ENCODE data around the gene SLC8A1.

Gene SLC8A1

DNA sequence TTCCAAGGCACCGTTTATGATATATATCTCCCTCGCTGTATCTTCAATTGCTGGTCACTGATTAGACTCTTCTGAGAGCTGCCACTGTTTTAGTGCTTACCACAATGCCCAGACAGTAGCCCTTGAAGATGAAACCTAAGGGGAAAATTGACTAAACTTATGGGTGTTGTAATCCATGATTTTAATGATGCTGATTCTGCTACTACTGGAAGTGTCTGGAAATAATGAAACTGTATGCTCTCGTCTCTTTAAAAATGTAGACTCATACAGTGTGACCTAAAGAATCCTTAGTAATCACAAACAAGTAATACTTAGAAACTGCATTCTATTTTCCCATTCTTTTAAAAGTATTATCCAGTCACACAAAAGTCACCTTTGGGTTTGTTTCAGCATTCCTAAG is 5.5 kb upstream of the SLC8A1 start:
- peak overlapping the region; percentile 8 for H3K27ac ChIP-seq (ENCODE audit: low read length)
- no peak overlapping the region for H3K4me3 ChIP-seq (ENCODE audit: low read depth in 1 of 2, low read length in 2 of 2)
- H3K36me3 ChIP-seq (ENCODE audit: control insufficient read depth in 1 of 2, insufficient read depth in 2 of 2, low read length in 2 of 2), result no peaks in the 10 kb centered on the region
- H3K9me3 ChIP-seq (ENCODE audit: control insufficient read depth in 1 of 2, low read length in 2 of 2), result no peaks in the 10 kb centered on the region
- no peaks in the 10 kb centered on the region for H3K27me3 ChIP-seq (ENCODE audit: low read depth, low read length)
- no peaks in the 10 kb centered on the region for H3K4me1 ChIP-seq (ENCODE audit: control insufficient read depth in 1 of 2, insufficient read depth in 2 of 2, low read length in 2 of 2)

DNA sequence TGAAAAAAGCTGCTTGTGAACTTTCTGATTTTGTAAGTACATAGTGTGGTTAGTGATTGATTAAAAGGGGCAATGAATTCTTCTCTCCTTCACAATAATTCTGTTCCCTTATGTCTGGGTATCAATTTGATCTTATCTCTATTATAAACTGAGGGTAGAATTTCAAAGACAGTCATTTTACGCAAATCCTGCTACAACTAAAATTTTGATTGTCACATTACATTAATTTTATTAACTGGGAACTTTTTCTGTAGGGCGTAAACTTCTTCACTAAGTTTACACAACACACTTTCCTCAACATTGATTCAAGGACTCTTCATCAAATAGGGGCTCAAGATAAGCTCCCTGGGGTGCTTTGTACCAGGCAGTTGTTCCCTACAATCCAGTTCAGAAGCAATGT is 5.0 kb upstream of the SLC8A1 start:
- H3K27me3 ChIP-seq (ENCODE audit: low read depth, low read length), result no peaks in the 10 kb centered on the region
- H3K4me3 ChIP-seq (ENCODE audit: low read depth in 1 of 2, low read length in 2 of 2), result no peak overlapping the region
- no peaks in the 10 kb centered on the region for H3K9me3 ChIP-seq (ENCODE audit: control insufficient read depth in 1 of 2, low read length in 2 of 2)
- no peaks in the 10 kb centered on the region for H3K4me1 ChIP-seq (ENCODE audit: control insufficient read depth in 1 of 2, insufficient read depth in 2 of 2, low read length in 2 of 2)
- H3K27ac ChIP-seq (ENCODE audit: low read length), result no peak overlapping the region
- no peaks in the 10 kb centered on the region for H3K36me3 ChIP-seq (ENCODE audit: control insufficient read depth in 1 of 2, insufficient read depth in 2 of 2, low read length in 2 of 2)

DNA sequence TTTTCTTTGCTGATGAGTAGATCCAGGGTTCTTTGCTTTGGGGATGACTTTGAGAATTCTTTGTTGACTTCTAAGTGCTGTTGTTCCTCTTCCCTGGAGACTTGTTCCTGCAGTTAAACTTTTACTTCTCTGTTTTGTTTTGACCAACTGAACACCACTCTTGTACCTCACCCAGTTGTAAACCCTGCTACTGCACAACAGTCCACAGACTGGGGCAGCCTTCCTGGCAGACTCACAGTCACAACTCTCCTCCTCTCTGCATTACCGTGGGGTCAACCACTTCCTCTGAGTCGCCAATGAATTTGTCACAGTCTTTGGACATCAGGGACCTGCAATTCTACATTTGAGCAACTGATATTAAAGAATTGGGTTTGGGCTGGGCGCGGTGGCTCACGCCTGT is 3.8 kb upstream of the SLC8A1 start:
- no peaks in the 10 kb centered on the region for H3K4me1 ChIP-seq (ENCODE audit: control insufficient read depth in 1 of 2, insufficient read depth in 2 of 2, low read length in 2 of 2)
- H3K4me3 ChIP-seq (ENCODE audit: low read depth in 1 of 2, low read length in 2 of 2), result no peak overlapping the region
- no peaks in the 10 kb centered on the region for H3K36me3 ChIP-seq (ENCODE audit: control insufficient read depth in 1 of 2, insufficient read depth in 2 of 2, low read length in 2 of 2)
- H3K27me3 ChIP-seq (ENCODE audit: low read depth, low read length), result no peaks in the 10 kb centered on the region
- H3K9me3 ChIP-seq (ENCODE audit: control insufficient read depth in 1 of 2, low read length in 2 of 2), result no peaks in the 10 kb centered on the region
- no peak overlapping the region for H3K27ac ChIP-seq (ENCODE audit: low read length)

DNA sequence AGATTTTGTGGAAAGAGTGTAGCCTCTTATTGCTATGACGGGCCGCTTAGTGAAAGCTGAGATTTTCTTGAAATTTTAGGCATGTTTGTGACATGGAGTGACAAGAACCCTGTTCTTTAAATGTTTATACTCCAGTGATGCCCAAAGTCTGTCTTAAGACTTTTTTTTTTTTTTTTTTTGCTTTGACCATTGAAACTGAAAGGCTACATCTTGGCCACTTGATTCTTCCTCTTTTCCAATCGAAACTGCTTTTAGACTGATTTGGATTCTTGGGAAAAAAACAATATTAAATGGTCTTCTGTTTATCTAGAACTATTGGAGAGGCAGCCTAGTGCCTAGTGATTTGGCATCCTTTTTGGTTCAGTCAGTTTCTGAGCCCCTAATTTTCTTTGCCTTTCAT is 2.4 kb upstream of the SLC8A1 start:
- H3K4me1 ChIP-seq (ENCODE audit: control insufficient read depth in 1 of 2, insufficient read depth in 2 of 2, low read length in 2 of 2), result peaks cover 2 to 4% of the 10 kb centered on the region in 2 donors
- no peak overlapping the region for H3K4me3 ChIP-seq (ENCODE audit: low read depth in 1 of 2, low read length in 2 of 2)
- no peaks in the 10 kb centered on the region for H3K36me3 ChIP-seq (ENCODE audit: control insufficient read depth in 1 of 2, insufficient read depth in 2 of 2, low read length in 2 of 2)
- H3K27ac ChIP-seq (ENCODE audit: low read length), result no peak overlapping the region
- H3K9me3 ChIP-seq (ENCODE audit: control insufficient read depth in 1 of 2, low read length in 2 of 2), result no peaks in the 10 kb centered on the region
- H3K27me3 ChIP-seq (ENCODE audit: low read depth, low read length), result no peaks in the 10 kb centered on the region

DNA sequence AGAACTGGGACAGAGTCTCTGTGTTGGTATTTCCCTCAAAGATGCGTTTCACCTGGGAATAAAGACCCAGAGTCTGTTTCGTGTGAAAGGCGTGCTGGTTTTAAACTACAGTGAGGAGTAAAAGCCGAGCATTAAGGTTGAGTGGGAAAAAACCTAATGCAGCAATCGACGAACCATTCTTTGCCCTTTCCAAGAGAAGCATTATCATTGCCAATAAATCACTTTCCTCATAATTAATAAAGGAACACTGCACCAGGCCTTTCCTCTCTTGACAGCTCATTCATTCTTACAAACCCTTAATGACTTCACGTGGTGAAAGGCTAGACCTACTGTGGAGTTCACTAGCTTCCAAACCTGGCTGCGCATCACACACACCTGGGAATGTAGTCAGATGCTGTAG is 896 bp upstream of the SLC8A1 start:
- H3K4me1 ChIP-seq (ENCODE audit: control insufficient read depth in 1 of 2, insufficient read depth in 2 of 2, low read length in 2 of 2), result peaks cover 4 to 8% of the 10 kb centered on the region in 2 donors
- H3K4me3 ChIP-seq (ENCODE audit: low read depth in 1 of 2, low read length in 2 of 2), result peak overlapping the region; percentile 66 to 83
- no peaks in the 10 kb centered on the region for H3K27me3 ChIP-seq (ENCODE audit: low read depth, low read length)
- H3K27ac ChIP-seq (ENCODE audit: low read length), result peak overlapping the region; percentile 53
- no peaks in the 10 kb centered on the region for H3K9me3 ChIP-seq (ENCODE audit: control insufficient read depth in 1 of 2, low read length in 2 of 2)
- no peaks in the 10 kb centered on the region for H3K36me3 ChIP-seq (ENCODE audit: control insufficient read depth in 1 of 2, insufficient read depth in 2 of 2, low read length in 2 of 2)

DNA sequence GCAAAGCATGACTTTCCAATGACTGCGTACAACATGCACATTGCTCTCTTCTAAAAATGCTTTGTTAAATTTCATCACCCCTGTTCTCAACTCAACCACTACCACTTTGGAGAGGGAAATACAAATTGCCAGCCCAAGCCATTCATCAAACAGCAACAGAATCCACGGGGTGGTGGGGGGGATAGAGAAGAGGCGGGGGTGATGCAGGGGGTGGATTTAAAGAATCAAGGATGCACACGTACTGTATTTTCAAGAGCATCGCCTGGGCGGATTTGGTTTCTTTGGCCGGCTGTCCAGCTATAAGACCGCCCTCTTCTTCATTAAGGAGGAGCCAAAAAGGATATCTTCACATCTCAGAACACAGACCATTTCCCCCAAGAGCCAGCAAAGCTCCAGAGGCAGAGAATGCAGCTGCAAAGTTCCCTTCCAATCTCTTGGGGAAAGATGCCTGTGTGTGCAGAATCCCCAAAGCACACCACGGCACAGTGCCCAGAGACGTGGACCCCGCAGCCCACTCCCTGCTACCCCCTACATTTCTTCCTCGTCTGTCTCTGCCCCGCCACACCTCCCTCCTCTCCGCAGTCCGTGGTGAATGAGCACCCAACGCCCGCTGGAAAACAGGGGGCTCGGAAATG is 977 bp downstream of the SLC8A1 start:
- H3K27ac ChIP-seq (ENCODE audit: low read length), result peak overlapping the region; percentile 85
- no peaks in the 10 kb centered on the region for H3K9me3 ChIP-seq (ENCODE audit: control insufficient read depth in 1 of 2, low read length in 2 of 2)
- peak overlapping the region; percentile 77 to 83 for H3K4me3 ChIP-seq (ENCODE audit: low read depth in 1 of 2, low read length in 2 of 2)
- peaks cover 4 to 8% of the 10 kb centered on the region in 2 donors for H3K4me1 ChIP-seq (ENCODE audit: control insufficient read depth in 1 of 2, insufficient read depth in 2 of 2, low read length in 2 of 2)
- H3K27me3 ChIP-seq (ENCODE audit: low read depth, low read length), result no peaks in the 10 kb centered on the region
- H3K36me3 ChIP-seq (ENCODE audit: control insufficient read depth in 1 of 2, insufficient read depth in 2 of 2, low read length in 2 of 2), result peaks cover 0 to 4% of the 10 kb centered on the region in 2 donors

DNA sequence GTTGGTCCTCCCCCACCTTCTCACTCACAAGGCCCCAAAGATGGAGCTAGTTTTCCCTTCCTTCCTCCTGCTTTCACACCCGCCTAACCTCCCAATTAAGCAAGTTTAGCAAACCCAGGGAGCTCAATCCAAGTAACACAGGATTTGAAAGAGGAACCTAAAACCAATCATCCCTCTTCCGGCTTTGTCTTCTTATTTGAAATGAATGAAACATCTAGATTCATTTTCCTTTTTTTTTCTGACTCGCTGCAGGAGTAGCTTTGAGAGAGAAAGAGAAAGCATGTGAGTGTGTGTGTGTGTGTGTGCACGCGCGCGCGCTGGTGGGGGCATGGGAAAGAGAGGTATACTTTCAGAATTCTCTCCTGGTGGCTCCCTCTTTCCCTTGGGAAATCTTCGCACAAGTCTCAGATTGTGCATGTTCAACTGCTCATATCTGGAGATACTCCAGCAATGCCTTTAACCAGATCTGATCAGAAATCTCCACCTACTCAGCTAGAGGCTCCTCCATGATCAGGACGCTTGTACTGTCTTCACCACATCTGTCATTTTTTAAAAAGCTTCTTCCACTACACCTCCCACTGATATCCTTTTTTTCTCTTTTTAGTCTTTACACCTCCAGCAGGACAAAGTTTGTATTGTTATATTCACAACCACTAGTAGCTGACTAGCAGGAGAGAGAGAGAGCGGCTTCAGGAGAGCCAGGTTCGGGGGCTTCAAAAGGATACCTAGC is 1.7 kb downstream of the SLC8A1 start:
- peak overlapping the region; percentile 85 for H3K27ac ChIP-seq (ENCODE audit: low read length)
- peaks cover 4 to 8% of the 10 kb centered on the region in 2 donors for H3K4me1 ChIP-seq (ENCODE audit: control insufficient read depth in 1 of 2, insufficient read depth in 2 of 2, low read length in 2 of 2)
- peak overlapping the region; percentile 77 to 83 for H3K4me3 ChIP-seq (ENCODE audit: low read depth in 1 of 2, low read length in 2 of 2)

DNA sequence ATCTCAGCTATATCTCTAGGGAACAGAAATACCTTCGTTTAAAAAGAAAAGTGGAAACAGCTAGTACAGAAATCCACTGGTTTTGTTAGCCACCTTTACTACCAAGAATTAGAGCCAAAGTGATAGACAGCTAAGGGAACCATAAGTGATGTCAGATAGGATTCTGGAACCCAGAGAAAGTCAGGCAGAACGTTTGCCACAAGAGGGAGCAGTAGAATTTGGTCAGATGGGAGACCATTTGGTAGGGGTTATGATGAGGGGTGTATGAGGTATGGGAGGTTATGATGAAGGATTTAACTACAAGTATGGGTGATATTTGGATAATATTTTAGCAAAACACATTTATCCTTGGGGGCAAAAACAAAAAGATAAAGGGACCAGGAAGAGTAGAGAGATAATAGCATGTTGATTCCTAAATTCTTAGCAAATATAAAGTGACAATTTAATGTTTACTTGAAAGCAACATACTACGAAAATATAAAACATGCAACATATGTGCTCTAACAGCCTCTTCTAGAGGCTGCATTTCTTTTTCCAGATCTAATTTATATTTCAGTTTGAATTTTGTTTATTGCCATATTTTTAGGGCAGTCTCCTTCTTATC is 3.3 kb downstream of the SLC8A1 start:
- no peaks in the 10 kb centered on the region for H3K27me3 ChIP-seq (ENCODE audit: low read depth, low read length)
- no peaks in the 10 kb centered on the region for H3K9me3 ChIP-seq (ENCODE audit: control insufficient read depth in 1 of 2, low read length in 2 of 2)
- no peak overlapping the region for H3K27ac ChIP-seq (ENCODE audit: low read length)
- H3K4me3 ChIP-seq (ENCODE audit: low read depth in 1 of 2, low read length in 2 of 2), result no peak overlapping the region
- peaks cover 0 to 4% of the 10 kb centered on the region in 2 donors for H3K36me3 ChIP-seq (ENCODE audit: control insufficient read depth in 1 of 2, insufficient read depth in 2 of 2, low read length in 2 of 2)
- H3K4me1 ChIP-seq (ENCODE audit: control insufficient read depth in 1 of 2, insufficient read depth in 2 of 2, low read length in 2 of 2), result peaks cover 4 to 8% of the 10 kb centered on the region in 2 donors

More for the DNA sequence above, 1.7 kb downstream of the SLC8A1 start:
- Histone ChIP-seq H3K9me3 (ENCODE audit: control insufficient read depth in 1 of 2, low read length in 2 of 2) (no peaks in the 10 kb centered on the region), H3K36me3 (ENCODE audit: control insufficient read depth in 1 of 2, insufficient read depth in 2 of 2, low read length in 2 of 2) (peaks cover 0 to 4% of the 10 kb centered on the region in 2 donors), H3K27me3 (ENCODE audit: low read depth, low read length) (no peaks in the 10 kb centered on the region)

DNA sequence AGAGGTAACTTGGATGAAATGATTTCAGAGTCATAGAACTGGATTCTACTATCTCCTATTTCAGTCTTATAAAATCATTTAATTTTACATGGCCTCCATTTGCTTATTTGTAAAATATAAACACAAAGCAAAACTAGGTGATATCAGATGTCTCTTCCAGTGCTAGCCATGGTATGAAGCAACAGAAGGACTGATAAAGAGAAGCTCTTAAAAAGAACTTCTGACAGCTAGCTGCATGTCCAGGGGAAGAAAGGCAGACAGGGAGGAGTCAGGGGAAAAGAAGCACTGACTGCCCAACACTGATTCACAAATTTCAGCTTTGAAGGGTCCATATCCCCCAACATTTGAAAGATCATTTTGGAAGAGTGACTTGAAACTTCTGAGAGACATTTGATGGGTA is 6.4 kb downstream of the SLC8A1 start:
- H3K27ac ChIP-seq (ENCODE audit: low read length), result no peak overlapping the region
- peaks cover 0 to 4% of the 10 kb centered on the region in 2 donors for H3K36me3 ChIP-seq (ENCODE audit: control insufficient read depth in 1 of 2, insufficient read depth in 2 of 2, low read length in 2 of 2)
- no peak overlapping the region for H3K4me3 ChIP-seq (ENCODE audit: low read depth in 1 of 2, low read length in 2 of 2)
- H3K4me1 ChIP-seq (ENCODE audit: control insufficient read depth in 1 of 2, insufficient read depth in 2 of 2, low read length in 2 of 2), result peaks cover 4 to 8% of the 10 kb centered on the region in 2 donors
- H3K27me3 ChIP-seq (ENCODE audit: low read depth, low read length), result no peaks in the 10 kb centered on the region
- H3K9me3 ChIP-seq (ENCODE audit: control insufficient read depth in 1 of 2, low read length in 2 of 2), result no peaks in the 10 kb centered on the region

DNA sequence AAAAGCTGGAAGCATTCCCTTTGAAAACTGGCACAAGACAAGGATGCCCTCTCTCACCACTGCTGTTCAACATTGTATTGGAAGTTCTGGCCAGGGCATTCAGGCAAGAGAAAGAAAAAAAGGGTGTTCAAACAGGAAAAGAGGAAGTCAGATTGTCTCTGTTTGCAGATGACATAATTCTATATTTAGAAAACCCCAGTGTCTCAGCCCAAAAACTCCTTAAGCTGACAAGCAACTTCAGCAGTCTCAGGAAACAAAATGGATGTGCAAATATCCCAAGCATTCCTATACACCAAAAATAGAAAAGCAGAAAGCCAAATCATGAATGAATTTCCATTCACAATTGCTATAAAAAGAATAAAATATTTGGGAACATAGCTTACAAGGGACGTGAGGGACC is 11.1 kb downstream of the SLC8A1 start:
- H3K4me3 ChIP-seq (ENCODE audit: low read depth in 1 of 2, low read length in 2 of 2), result no peak overlapping the region
- H3K9me3 ChIP-seq (ENCODE audit: control insufficient read depth in 1 of 2, low read length in 2 of 2), result no peaks in the 10 kb centered on the region
- no peaks in the 10 kb centered on the region for H3K36me3 ChIP-seq (ENCODE audit: control insufficient read depth in 1 of 2, insufficient read depth in 2 of 2, low read length in 2 of 2)
- H3K27ac ChIP-seq (ENCODE audit: low read length), result no peak overlapping the region
- peaks cover 0 to 20% of the 10 kb centered on the region in 2 donors for H3K4me1 ChIP-seq (ENCODE audit: control insufficient read depth in 1 of 2, insufficient read depth in 2 of 2, low read length in 2 of 2)
- no peaks in the 10 kb centered on the region for H3K27me3 ChIP-seq (ENCODE audit: low read depth, low read length)

DNA sequence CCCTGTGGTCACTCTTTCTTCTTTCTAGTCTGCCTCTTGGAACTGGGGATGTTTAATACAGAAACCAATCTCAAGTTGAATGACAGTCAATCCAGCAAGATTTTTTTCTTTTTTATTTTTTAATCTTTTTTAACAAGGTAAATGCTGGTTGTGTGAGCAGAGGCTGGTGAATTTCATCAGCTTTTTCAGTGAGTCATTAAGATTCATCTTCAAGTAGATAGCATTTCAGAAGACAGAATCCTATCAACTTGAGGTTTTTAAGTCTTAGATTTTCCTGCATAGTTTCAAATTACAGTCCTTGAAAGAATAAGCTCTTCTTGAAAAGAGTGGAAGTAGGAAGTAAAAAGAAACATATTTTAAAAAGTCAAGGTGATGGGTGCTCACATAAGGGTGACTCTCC is 12.4 kb downstream of the SLC8A1 start:
- Histone ChIP-seq H3K27ac (ENCODE audit: low read length) (no peak overlapping the region), H3K9me3 (ENCODE audit: control insufficient read depth in 1 of 2, low read length in 2 of 2) (no peaks in the 10 kb centered on the region), H3K36me3 (ENCODE audit: control insufficient read depth in 1 of 2, insufficient read depth in 2 of 2, low read length in 2 of 2) (no peaks in the 10 kb centered on the region), H3K4me3 (ENCODE audit: low read depth in 1 of 2, low read length in 2 of 2) (no peak overlapping the region), H3K4me1 (ENCODE audit: control insufficient read depth in 1 of 2, insufficient read depth in 2 of 2, low read length in 2 of 2) (peaks cover 0 to 31% of the 10 kb centered on the region in 2 donors), H3K27me3 (ENCODE audit: low read depth, low read length) (no peaks in the 10 kb centered on the region)

Measured in muscle layer of duodenum (tissue), 2 donors.